Measurements from ENCODE around the gene NEMP1.
"Not testable (repeated sequence)": the region's sequence is repeated elsewhere in the genome, so short reads cannot be mapped to it uniquely, and the experiment has no call there.

The NEMP1 gene

GRCh38 chr12:57091638-57092528 lies 13.3 kb upstream of the NEMP1 start:
- DNase-seq (ENCODE audit: low read depth in 4 of 4, low spot score in 1 of 4), result no peak

- no peak for DNase-seq (ENCODE audit: low read depth in 4 of 4, low spot score in 1 of 4)
Measured at GRCh38 chr12:57090924-57091637, 12.5 kb upstream of the NEMP1 start.

- no peak for DNase-seq (ENCODE audit: low read depth in 4 of 4, low spot score in 1 of 4)
Measured at GRCh38 chr12:57090490-57090889, 11.9 kb upstream of the NEMP1 start.

GRCh38 chr12:57089271-57090245 lies 11.0 kb upstream of the NEMP1 start:
- no peak for DNase-seq (ENCODE audit: low read depth in 4 of 4, low spot score in 1 of 4)

GRCh38 chr12:57088354-57089270 lies 10.0 kb upstream of the NEMP1 start, which contains the start of gene NAB2:
Gene NAB2 (plus strand): TSS chr12:57089114. CDS start chr12:57089272, 158 bp downstream.
- DNase-seq (ENCODE audit: low read depth in 4 of 4, low spot score in 1 of 4), result peak in 3 of 4 experiments; percentile 56 to 95 (median 84)

- peak in 3 of 4 experiments; percentile 43 to 87 (median 73) for DNase-seq (ENCODE audit: low read depth in 4 of 4, low spot score in 1 of 4)
Measured at GRCh38 chr12:57087691-57088353, 9.2 kb upstream of the NEMP1 start.

- peak; percentile 75 to 94 (median 92) for DNase-seq (ENCODE audit: low read depth in 4 of 4, low spot score in 1 of 4)
Measured at GRCh38 chr12:57087010-57087690, 8.6 kb upstream of the NEMP1 start.

GRCh38 chr12:57086493-57087009 lies 8.0 kb upstream of the NEMP1 start:
- peak in 1 of 4 experiments; percentile 48 for DNase-seq (ENCODE audit: low read depth in 4 of 4, low spot score in 1 of 4)

GRCh38 chr12:57085999-57086492 lies 7.5 kb upstream of the NEMP1 start:
- DNase-seq (ENCODE audit: low read depth in 4 of 4, low spot score in 1 of 4), result no peak

- no peak for DNase-seq (ENCODE audit: low read depth in 4 of 4, low spot score in 1 of 4)
Measured at GRCh38 chr12:57080855-57081254, 2.3 kb upstream of the NEMP1 start.

- DNase-seq (ENCODE audit: low read depth in 4 of 4, low spot score in 1 of 4), result no peak
Measured at GRCh38 chr12:57079821-57080220, 1.2 kb upstream of the NEMP1 start.

GRCh38 chr12:57073566-57074450 lies 4.8 kb downstream of the NEMP1 start:
- DNase-seq (ENCODE audit: low read depth in 4 of 4, low spot score in 1 of 4), result not testable (repeated sequence)

GRCh38 chr12:57072661-57073060 lies 5.9 kb downstream of the NEMP1 start:
- DNase-seq (ENCODE audit: low read depth in 4 of 4, low spot score in 1 of 4), result no peak

- peak in 1 of 4 experiments; percentile 22 for DNase-seq (ENCODE audit: low read depth in 4 of 4, low spot score in 1 of 4)
Measured at GRCh38 chr12:57069523-57069922, 9.1 kb downstream of the NEMP1 start.

- no peak for DNase-seq (ENCODE audit: low read depth in 4 of 4, low spot score in 1 of 4)
Measured at GRCh38 chr12:57066245-57066644, 12.3 kb downstream of the NEMP1 start.

GRCh38 chr12:57063991-57064685 lies 14.5 kb downstream of the NEMP1 start:
- DNase-seq (ENCODE audit: low read depth in 4 of 4, low spot score in 1 of 4), result peak in 3 of 4 experiments; percentile 23 to 27 (median 25)

GRCh38 chr12:57058454-57058853 lies 20.1 kb downstream of the NEMP1 start:
- DNase-seq (ENCODE audit: low read depth in 4 of 4, low spot score in 1 of 4), result no peak
